Fibroblast of peridontal ligament (primary cell): ENCODE results near the gene PRLHR.

Source experiments
- DNase-seq: peaks from one replicate; pipeline ENCODE4 v3.0.0-alpha.2; 2010; ENCODE audit errors: extremely low read depth

PRLHR gene

DNA sequence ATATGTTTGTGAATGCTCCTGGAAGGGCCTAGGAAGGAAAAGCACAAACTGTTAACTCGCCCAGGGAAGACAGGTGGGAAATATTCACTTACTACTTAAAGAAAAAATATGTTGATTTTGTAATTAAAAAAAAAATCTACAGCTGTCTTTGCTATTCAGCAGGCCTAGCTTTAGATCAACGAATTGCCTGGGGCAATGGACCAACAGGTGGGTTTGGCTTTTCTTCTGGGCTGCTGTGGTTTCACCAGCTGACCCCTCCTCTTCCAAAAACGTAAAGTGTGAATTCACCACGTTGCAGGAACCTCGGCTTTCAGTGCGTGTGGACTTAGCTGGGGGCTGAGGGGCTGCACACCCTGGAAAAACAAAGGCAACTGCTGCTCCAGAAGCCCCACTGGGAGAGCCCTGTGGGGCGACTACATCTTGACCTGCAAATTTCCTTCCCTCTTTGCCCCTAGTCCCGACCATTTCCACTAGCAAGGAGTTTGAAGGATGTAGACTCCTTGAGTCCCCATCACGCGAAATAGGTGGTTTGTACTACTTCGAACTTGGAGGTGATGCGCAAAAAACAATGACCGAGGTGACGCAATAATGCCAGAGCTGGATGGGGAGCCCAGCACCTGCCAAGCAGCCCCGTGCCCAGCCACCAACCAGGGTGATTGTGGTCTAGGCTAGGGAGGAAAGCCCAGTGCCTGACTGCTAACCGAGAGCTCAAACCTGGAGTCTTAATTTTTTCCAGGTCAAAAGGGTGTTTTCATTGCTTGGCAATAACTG lies 7.4 kb downstream of the PRLHR start:
- DNase-seq, result no peak

DNA sequence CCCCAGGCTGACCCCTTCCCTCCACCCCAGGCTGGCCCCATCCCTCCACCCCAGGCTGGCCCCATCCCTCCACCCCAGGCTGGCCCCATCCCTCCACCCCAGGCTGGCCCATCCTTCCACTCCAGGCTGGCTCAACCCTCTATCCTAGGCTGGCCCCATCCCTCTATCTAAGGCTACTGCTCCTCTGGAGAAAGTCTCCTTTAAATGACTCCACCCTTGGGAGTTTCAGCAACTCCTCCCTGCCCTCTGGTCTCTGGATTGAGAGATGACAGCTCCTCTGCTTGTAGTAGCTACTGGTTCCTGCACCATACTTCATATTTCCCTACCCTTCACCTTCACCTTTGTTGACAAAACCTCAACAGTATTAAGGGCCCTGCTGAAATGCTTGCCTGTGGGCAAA lies 8.5 kb downstream of the PRLHR start:
- DNase-seq, result no peak

DNA sequence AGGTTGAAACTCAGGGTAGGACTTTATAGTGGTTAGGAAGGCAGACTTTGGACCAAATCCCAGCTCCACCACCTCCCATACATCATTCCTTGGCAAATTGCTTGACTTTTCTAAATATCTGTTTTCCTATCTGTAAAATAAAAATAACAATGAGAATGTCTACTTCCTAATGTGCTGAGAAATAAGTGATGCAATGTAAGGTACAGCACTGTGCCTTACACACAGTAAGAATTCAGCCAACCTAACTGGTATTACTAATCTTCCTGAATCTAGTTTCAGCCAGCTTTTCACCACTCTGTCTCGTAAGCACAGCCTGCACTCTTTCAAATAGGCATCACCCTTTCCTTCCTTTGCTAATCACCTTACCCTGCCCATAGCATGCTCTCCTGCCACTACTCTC lies 9.7 kb downstream of the PRLHR start:
- DNase-seq, result no peak

DNA sequence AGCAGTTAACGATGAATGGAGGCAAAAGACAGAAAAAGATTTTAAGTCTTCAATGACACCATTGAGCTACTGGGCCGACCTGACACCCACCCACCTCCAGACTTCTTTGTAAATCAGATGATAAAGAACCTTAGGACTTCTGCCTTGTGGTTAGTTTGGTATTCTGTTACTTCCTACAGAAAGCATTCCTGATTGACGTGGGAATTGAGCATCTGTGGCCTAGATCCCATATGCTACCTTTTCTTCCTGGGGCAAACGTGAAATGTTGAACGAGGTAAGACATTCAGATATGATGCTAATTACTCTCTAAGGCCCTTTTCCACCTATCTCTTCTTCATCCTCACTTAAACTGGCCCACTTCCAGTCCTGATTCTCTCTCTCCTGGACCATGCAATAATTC lies 10.2 kb downstream of the PRLHR start:
- DNase-seq, result no peak

DNA sequence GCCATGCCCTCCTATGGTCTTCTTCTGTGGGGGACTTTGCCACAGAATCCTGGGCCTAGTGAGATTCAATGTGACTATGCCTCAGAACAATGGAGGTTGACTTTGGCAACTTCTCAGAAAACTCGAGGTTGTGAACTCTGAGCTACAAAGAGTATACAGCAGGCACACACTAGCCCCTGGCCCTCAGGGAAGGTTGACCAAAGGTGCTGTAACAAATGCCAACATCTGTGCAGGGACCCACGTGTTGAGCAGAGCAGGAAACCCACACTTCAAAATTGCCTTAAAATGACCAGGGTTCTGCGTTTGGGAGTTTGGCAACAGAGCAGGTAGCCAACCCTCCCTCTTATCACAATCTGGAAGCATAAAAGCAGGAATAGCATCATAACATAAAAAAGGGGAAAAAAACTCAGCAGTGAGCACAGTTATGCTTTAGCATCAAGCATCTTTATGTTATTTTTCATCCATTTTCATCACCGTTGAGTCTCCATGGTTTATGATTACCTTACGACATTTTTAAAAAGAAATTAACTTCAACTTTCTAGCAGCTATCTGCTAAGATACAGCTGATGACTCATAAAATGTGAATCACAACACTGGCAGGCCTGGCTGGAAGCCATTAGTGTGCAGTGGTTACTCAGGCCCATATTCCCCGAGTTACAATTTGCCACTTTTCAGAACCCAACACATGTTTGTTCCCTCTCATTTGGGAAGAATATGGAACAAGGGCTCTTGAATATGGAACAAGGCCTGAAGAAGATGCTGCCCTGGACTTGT lies 11.1 kb downstream of the PRLHR start:
- DNase-seq, result peak; percentile 74

DNA sequence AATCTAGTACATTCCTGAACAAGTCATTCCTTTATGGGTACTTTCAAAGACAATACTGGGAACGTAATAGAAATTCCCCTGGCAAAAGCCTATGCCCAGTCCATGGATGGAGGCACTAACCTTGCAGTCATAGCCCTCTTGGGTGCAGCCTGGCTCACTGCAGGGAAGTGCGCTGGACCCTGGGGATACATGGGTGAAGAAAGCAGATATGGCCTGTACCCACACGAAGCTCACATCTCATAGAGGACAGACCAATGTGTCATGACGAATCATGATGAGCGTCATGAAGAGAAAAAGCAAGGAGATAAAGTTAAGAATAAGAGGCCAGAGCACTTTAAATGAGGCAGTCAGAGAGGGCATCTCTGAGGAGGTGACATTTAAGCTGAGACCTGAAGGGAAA lies 11.8 kb downstream of the PRLHR start:
- DNase-seq, result no peak

DNA sequence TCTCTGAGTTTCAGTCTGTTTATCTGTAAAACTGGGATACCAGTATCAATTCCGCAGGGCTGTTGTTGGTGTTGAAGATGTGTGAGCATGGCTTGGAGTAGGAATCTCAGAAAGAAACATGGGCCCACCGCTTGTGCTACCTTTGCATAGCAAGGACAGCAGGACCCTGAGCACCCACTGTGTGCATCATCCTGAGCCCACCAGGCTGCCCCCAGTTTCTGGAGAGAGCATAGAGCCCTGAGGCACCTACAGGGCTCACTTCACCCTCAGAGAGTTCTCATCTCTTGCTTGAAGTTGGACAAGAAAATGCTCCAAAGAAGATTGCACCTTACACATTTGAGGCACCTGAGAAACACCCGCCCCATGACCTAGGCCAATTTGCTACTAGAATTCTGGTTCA lies 12.9 kb downstream of the PRLHR start:
- DNase-seq, result no peak

DNA sequence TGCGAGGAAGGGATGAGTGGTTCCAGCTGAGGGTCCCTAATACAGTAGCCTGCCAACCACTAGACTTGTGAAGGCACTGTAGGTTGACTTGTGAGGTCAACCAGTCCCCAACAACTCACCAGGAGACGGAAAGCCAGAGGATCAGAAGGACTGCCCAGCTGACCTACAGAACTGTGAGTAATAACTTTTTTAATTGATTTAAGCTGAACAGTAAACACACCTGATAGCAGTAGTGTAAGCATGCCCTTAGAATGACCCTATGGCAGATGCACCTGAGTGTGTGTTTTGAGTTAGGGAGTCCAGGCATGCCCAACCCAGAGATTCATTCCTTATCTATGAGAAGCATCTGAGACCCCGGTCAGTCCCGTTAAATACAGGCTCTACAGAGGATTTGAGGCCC lies 14.1 kb downstream of the PRLHR start:
- DNase-seq, result no peak

DNA sequence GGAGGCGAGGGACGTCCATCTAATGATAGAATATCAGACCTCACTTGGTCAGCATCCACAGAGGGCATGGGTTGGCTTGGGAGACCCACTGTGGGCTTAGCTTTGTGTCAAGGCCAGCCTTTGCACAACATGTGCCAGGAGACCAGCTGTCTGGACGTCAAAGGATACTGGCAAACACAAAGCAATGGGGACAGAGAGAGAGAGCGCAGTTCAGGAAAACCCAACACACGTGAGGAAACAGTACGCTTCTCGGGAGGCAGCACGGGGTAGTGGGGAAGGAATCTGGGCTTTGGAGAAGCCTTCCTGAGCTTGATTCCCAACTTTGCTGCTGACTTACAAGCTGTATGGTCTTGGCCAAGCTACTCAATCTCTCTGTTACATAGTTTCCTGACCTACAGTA lies 14.7 kb downstream of the PRLHR start:
- DNase-seq, result no peak

DNA sequence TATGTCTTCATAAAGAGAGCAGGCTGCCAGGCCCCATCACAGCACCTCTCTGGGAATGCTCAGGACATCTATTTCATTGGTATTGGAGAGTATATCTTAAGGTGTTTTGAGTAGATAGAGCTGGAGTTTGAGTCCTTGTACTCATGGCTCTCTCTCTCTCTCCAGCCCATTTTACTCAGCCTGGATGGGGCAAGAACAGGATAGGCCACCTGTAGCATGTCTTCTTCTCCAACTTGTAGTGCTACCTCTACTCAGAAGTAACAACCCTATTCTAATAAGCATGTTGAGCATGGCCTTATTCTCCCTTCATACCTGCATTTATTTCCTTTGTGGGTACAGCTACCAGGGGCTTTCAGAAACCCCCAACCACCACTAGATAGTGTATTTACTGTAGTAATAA lies 21.9 kb downstream of the PRLHR start:
- no peak for DNase-seq

DNA sequence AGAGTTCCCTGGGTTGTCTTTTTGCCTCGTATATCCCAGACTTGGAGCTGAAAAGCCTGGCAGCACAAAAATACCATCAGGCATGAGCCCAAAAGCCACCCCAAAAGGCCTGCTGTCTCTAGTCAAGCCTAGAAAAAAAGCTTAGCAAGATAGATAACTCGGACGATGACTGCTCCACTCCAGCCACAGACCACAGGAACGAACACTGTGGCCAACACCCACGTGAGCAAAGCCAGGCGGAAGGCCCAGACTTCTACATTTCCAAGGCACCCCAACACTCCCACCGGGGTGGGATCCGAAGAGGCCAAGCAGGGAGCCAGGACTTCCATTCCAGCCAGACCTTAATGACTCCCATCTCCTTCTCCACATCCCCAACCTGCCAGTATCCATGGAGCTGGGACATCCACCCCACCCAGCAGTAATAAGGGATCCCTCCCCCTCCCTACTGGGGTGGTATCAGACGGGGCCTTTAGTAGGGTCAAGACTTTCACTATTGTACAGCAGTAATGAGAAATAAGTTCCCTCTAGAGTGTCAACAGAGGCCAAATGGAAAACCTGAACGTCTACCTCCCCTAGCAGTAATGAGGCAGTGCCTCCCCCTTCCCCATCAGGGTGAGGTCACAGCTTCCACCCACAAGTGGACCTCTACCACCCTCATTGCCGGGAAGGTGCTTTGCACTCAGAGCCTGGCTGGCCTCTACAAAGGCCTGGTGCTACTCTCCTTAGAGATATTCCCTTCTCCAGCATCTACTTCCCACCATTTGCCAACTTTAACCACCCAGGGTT lies 23.0 kb downstream of the PRLHR start:
- no peak for DNase-seq

DNA sequence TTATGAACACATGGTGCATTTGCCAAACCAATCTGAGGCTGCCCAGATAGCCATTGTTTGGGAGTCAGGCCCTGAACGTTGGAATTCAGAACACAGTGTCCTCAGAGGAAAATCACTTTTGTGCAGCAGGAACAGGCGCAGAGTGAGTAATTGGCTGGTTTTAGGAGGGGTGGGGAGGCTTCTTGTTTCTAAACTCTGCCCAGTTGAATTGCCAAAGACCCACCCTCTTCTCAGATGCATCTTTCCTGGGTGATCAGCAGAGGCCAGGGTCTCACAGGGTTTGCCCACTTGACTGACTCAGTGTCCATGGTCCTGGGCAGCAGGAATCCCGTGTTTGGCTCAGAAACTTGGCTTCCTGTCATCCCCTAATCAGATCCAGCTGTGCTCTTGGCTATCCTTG lies 24.3 kb downstream of the PRLHR start:
- peak; percentile 80 for DNase-seq

DNA sequence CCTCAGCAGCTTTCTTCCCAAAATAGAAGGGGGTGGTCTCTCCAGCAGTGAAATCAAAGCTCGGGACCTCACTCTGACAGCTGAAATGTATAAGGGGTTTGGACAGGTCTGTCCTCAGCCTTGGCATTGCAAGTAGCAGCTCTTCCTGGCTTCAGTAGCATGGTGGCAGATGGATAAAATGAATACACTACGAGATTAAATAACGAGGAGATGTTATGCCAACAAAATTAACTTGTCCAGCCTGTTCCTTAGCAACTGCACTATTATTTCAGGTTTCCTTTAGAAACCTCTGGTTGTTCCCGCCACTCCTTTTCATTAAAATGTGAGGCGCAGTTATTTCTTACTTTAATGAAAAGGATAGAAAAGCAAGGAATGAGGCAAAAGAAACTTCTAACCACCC lies 24.9 kb downstream of the PRLHR start:
- DNase-seq, result peak; percentile 4

DNA sequence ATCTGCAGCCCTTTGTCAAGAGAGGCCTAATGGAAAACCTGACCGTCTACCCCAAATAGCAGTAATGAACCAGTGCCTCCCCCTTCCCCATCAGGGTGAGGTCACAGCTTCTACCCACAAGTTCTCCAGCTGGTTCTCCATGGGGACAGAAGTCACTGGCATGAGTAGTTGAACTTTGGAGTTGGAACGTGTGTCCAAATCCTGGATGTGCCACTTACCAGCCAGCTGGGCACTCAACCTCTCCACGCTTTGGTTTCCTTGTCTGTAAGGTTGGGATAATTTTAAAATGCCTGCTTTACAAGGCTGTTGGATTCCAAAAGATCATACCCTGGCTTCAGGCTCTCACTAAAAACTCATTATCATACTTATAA lies 25.6 kb downstream of the PRLHR start:
- DNase-seq, result no peak

DNA sequence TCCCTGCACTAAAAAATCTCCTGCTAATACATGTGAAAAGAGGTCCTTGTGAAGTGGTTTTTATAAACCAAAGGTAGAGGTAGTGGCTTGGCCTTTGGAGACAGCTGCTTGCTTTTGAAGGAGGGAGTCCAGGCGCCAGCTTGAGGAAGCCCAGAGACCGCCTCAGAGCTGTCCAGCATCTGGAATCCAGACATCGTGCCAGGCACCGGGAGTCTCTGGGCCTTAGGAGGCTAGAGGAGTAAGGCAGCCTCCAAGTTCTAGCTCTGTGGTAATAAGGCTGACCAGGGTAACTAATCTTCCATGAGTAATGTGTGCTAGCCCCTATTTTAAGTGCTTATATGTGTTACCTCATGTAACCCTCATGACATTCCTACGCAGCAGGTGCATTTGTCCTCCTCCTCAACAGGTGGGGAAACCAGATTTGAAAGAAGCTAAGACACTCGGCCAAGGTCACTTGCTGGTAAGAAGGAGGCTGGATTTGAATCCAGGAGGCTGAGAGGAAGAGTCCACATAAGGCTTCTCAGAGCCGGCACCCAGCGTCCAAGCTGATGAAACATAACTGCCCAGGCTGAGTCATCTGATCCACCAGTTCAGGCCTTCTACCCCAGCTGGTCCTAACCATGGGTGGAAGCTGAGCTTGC lies 26.1 kb downstream of the PRLHR start:
- DNase-seq, result peak; percentile 26

DNA sequence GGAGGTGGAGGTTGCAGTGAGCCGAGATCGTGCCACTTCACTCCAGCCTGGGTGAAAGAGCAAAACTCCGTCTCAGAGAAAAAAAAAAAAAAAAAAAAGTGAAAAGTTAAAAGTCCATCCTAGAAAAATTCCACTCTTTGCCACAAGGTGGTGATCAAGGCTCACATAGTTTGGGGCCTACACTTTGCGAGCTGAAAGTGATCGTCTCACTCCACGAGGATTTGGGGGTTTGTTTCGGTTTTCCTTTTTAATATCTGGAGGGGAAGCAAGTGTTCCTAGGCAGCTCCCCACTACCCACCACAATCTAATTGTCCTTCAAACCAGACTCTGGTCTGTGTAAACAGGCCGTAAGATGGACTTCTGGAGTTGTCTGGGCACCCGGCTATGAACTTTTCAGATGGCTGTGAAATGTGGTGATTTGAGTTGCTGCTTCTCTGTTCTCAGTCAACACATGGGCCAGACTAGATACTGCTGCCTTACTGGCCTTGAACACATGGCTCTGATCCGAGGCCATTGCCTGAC lies 27.1 kb downstream of the PRLHR start:
- peak; percentile 82 for DNase-seq

DNA sequence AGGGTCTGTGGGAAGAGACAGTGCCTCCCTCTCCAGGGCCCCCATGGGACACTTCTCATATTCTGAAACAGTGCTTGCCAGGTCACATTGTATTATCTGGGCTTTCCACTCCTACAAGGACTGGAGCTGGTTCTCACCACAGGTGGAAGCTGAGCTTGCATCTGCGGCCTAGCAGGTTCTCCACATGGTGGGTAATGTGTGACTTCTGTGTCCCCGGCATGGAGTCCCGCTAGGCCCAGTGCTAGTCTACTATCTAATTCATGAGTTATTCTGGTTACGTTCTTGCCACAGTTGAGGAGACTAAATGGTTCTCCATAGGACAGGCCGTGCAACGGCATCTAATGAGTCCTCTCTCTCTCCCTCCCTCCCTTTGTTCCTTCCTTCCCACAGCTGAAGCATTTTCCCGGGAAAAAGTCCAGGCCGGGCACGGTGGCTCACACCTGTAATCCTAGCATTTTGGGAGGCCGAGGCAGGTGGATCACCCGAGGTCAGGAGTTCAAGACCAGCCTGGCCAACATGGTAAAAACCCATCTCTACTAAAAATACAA lies 27.7 kb downstream of the PRLHR start:
- DNase-seq, result no peak

DNA sequence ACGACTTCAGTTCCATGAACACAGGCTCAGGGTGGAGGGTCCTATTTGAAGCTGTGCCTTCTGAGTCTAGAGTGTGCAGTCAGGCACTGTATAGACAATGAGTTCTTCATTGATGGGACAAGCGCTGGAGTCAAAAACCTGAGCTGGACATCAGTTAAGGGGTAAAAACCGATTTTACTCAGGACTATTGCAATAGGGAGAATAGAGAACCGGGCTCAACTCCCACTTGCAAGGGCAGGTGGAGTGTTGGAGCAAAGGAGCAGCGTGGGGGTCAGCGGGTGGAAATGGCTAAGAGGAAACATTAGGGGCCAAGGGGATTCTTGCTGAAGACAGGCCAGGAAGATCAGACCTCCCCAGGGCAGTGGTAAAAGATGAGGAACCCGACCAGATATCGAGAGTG lies 28.5 kb downstream of the PRLHR start:
- DNase-seq, result no peak

DNA sequence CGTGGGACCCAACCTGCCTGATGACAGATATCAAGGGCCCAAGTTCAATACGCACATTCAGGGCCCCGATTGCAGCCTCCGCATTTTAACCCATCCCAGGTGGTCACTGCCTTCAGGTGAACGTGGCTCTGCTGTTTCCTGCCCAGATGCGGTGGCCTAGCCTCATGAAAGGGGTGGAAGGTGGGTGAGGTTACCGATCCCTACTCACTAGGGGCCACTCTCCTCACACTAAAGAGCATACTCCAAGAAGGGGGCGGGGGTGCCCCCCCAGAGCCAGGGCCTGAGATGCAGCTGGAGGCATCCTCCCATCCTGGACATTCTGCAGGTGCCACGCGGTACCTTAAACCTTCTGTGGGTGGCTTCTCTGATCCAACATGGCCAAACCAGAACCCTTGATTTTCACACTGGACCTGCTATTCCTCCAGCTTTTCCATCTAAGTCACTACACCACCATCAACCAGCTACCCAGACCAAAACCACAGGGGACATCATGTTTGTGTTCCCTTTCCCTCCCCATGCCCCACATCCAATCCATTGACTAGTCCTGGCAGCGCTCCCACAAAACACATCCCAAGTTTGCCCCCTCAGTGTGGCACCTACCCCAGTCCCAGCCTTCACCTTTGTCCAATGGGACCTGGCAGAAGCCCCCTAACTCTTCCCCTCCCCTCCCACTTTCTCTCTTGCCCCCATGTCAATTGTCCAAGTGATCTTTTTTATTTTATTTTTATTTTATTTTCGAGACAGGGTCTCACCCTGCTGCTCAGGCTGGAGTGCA lies 30.0 kb downstream of the PRLHR start:
- DNase-seq, result no peak

DNA sequence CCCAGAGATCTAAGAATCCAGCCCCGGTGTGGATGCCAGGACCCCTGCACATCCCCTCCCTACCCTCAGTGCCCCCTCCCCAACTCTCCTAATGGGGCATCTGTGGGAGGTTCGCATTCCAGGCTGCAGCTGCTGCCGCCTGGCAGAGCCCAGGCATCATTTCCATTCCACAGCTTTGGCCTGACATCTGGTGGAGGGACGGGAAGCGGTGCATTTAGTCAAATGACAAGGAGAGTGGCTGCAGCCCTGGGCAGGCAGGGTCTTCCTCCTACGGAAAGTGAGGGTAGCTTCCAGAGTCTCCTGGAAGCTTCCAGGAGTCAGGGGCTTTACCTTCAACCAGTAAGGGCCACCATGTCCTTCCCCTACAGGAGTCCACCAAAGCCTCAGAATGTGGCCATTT lies 30.8 kb downstream of the PRLHR start:
- peak; percentile 16 for DNase-seq

DNA sequence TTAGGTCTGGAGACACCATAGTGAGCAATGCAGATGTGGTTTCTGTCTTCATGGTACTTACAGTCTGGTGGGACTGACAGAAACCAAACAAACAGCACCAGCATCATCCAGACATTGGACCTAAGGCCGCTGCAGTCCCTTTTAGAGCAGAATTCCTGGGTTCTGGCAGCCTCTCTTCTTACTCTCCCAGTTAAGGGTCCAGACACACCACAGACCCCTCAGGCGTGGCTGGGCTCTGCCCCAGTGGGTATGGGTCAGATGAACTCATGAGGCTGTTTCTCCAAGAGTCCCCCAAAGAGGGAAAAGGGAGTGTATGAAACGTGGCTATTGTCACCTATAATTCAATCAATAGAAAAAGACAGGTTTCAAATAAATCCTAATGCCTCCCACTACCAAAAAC lies 31.3 kb downstream of the PRLHR start:
- no peak for DNase-seq
